Lower lobe of right lung (tissue), 2 donors: Measurements from ENCODE around the gene GDI1. TPM values are rescaled to one million over a fixed set of nuclear protein-coding genes. Genes with fewer than 3 reads are reported as not detected.

Source experiments
- ATAC-seq, 2 donors: fragments of 200-7000 bp; cut with Tn5 transposase; one replicate each; pipeline ENCODE4 v1.9.1; 2020 to 2022; ENCODE audit warnings: mild to moderate bottlenecking in 2 of 2, moderate library complexity in 2 of 2
- DNase-seq: peaks from one replicate; pipeline ENCODE4 v3.0.0-alpha.2; 2020
- H3K27ac ChIP-seq: fragments of 200-600 bp; one replicate; pipeline ENCODE4 v1.8.0; 2022
- H3K27me3 ChIP-seq: fragments of 200-600 bp; one replicate; pipeline ENCODE4 v1.8.0; 2022; ENCODE audit warnings: low read depth
- H3K36me3 ChIP-seq: fragments of 200-600 bp; one replicate; pipeline ENCODE4 v1.8.0; 2022; ENCODE audit warnings: mild to moderate bottlenecking
- H3K4me1 ChIP-seq: fragments of 200-600 bp; one replicate; pipeline ENCODE4 v1.8.0; 2022
- H3K4me3 ChIP-seq: fragments of 200-600 bp; one replicate; pipeline ENCODE4 v1.8.0; 2022; ENCODE audit warnings: mild to moderate bottlenecking
- H3K9me3 ChIP-seq: fragments of 200-600 bp; one replicate; pipeline ENCODE4 v1.8.0; 2022
- CTCF ChIP-seq: fragments of 200-600 bp; IDR thresholded peaks from one replicate; pipeline ENCODE4 v1.8.0; 2022; ENCODE audit warnings: antibody characterized with exemption, mild to moderate bottlenecking
- intact Hi-C: fragments of 100-400 bp; cut with DNase I; formaldehyde crosslinking; loops from one replicate; pipeline ENCODE4 v1.11.0; 2022
- total RNA-seq: library from RNA; stranded (reverse); fragmentation: NEBNext Ultra II Directional; extraction: Animal tissue kit (Norgen Biotek cat#: 25700); gene quantifications from one replicate; pipeline ENCODE4 v1.2.1, GENCODE V29; 2021
- donor health status: DM: no; HTN: yes; CAD: no; lungs with severe emphysema.

The GDI1 gene
- total RNA-seq, 1 donor from 2014 or later = 111 TPM

- peak overlapping the region; percentile 75 for H3K27ac ChIP-seq
- H3K27me3 ChIP-seq = no peaks in the 10 kb centered on the region
- ATAC-seq (no peak), DNase-seq (no peak)
- peaks cover 6% of the 10 kb centered on the region for H3K4me1 ChIP-seq
- intact Hi-C loops = no loop called here
- no peaks in the 10 kb centered on the region for H3K36me3 ChIP-seq
- H3K4me3 ChIP-seq = peak overlapping the region; percentile 56
- no peaks in the 10 kb centered on the region for H3K9me3 ChIP-seq
- TF ChIP-seq CTCF = no peak
These were observed 28.2 kb upstream of the GDI1 start for GRCh38 chrX:154408659-154409221.

- Histone ChIP-seq H3K4me3 (peak within 1 kb of the TSS; percentile 56), H3K36me3 (no peaks in the 10 kb centered on the region), H3K4me1 (peaks cover 6% of the 10 kb centered on the region), H3K9me3 (no peaks in the 10 kb centered on the region), H3K27ac (peak within 1 kb of the TSS; percentile 75), H3K27me3 (no peaks in the 10 kb centered on the region)
- TF ChIP-seq CTCF = no peak
- intact Hi-C loops = no loop called here
- peak; percentile 91 for DNase-seq
- peak; percentile 79 to 89 for ATAC-seq
These were observed 27.6 kb upstream of the GDI1 start, which contains the start of gene DNASE1L1 for GRCh38 chrX:154409222-154409871. Gene DNASE1L1 (minus strand): TSS chrX:154409254. CDS start chrX:154405568, 3,686 bp downstream.

GRCh38 chrX:154411981-154412340 lies 25.0 kb upstream of the GDI1 start:
- Histone ChIP-seq H3K27me3 (no peaks in the 10 kb centered on the region), H3K27ac (peak overlapping the region; percentile 95), H3K4me1 (peaks cover 6% of the 10 kb centered on the region), H3K36me3 (no peaks in the 10 kb centered on the region), H3K4me3 (peak overlapping the region; percentile 75), H3K9me3 (no peaks in the 10 kb centered on the region)
- TF ChIP-seq CTCF = no peak
- DNase-seq = peak; percentile 81
- ATAC-seq = peak; percentile 83 to 85
- intact Hi-C loops = no loop called here

- H3K27me3 ChIP-seq = no peaks in the 10 kb centered on the region
- H3K4me3 ChIP-seq = peak overlapping the region; percentile 75
- peaks cover 6% of the 10 kb centered on the region for H3K4me1 ChIP-seq
- TF ChIP-seq CTCF = no peak
- H3K9me3 ChIP-seq = no peaks in the 10 kb centered on the region
- intact Hi-C loops = no loop called here
- peak overlapping the region; percentile 95 for H3K27ac ChIP-seq
- no peaks in the 10 kb centered on the region for H3K36me3 ChIP-seq
- ATAC-seq (peak in 1 of 2 donors; percentile 29), DNase-seq (peak; percentile 56)
These were observed 24.5 kb upstream of the GDI1 start for GRCh38 chrX:154412468-154412867.

- intact Hi-C loops = no loop called here
- Histone ChIP-seq H3K27me3 (no peaks in the 10 kb centered on the region), H3K36me3 (no peaks in the 10 kb centered on the region), H3K4me3 (no peak overlapping the region), H3K9me3 (no peaks in the 10 kb centered on the region), H3K27ac (peak overlapping the region; percentile 95), H3K4me1 (peaks cover 6% of the 10 kb centered on the region)
- ATAC-seq (no peak), DNase-seq (no peak)
- no peak for TF ChIP-seq CTCF
These were observed 23.8 kb upstream of the GDI1 start for GRCh38 chrX:154413142-154413541.
